Measurements from ENCODE around the gene MACROD2.

The MACROD2 gene

DNA sequence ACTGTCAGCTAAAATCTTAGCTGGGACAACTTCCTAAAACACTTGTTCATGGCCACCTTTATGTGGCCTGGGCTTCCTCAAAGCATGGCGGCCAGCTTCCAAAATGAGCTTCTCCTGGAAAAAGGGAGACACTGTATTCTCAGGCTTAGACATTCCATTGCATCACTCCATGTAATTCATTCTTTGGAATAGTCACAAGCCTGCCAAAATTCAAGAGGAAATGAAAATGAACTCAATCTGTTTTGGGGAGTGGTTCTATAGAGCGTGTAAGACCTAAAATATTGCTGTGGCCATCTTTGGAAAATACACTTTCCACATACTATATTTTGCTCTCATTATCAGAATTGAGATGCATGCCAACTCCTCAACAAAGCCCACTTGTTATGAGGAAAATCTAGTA is 1890.9 kb downstream of the MACROD2 start (continued):
- TF ChIP-seq ATF2 (tag by site-specific recombination; IDR thresholded peaks at IDR 0.05; ENCODE audit: low read depth), result no peak
- no peak for TF ChIP-seq ZNF658 (tag by site-specific recombination; IDR thresholded peaks at IDR 0.05)
- no peak for TF ChIP-seq GLI4 (tag by site-specific recombination; IDR thresholded peaks at IDR 0.05)

DNA sequence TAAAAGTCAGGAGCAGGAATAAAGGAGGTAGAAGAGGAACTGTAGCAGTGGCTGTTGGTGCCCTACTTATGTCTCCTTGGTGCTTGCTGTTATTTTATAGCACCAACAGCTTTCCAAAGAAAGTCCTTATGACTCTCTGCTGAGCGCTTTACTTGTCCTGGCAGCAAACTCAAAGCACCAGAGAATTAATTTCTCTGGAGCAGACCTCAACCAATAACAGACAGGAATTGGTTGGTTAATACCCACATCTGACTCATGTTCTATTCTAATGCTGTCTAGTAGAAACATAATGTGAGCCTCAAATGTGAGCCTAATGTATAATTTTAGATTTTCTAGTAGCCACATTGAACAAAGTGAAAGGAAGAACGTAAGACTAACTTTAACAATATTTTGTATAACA is 1892.1 kb downstream of the MACROD2 start:
- Histone ChIP-seq H3K4me3 (ENCODE audit: low read depth, low read length) (no peak overlapping the region), H3K27ac (ENCODE audit: extremely low read depth, low read depth, low read length) (no peak overlapping the region), H3K4me1 (ENCODE audit: control insufficient read depth, insufficient read depth, low read length) (peaks cover 3% of the 10 kb centered on the region; the same call in 1 of the 2 replicates), H3K9me3 (ENCODE audit: control insufficient read depth, insufficient read depth, low read depth, low read length) (no peaks in the 10 kb centered on the region), H3K36me3 (ENCODE audit: control insufficient read depth in 2 of 2, insufficient read depth in 1 of 2, low read length in 2 of 2) (no peaks in the 10 kb centered on the region)
- POLR2A ChIA-PET, result no interaction called here
- TF ChIP-seq, protein P1, sequence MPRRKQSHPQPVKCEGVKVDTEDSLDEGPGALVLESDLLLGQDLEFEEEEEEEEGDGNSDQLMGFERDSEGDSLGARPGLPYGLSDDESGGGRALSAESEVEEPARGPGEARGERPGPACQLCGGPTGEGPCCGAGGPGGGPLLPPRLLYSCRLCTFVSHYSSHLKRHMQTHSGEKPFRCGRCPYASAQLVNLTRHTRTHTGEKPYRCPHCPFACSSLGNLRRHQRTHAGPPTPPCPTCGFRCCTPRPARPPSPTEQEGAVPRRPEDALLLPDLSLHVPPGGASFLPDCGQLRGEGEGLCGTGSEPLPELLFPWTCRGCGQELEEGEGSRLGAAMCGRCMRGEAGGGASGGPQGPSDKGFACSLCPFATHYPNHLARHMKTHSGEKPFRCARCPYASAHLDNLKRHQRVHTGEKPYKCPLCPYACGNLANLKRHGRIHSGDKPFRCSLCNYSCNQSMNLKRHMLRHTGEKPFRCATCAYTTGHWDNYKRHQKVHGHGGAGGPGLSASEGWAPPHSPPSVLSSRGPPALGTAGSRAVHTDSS (tag by site-specific recombination; IDR thresholded peaks at IDR 0.05), result no peak
- no peak for TF ChIP-seq ZNF292 (tag by site-specific recombination; IDR thresholded peaks at IDR 0.05; ENCODE audit: borderline replicate concordance, low read depth)
- no peak for TF ChIP-seq PBX3 (CRISPR knock-in tag; IDR thresholded peaks at IDR 0.05)
- TF ChIP-seq PRDM6 (tag by site-specific recombination; IDR thresholded peaks at IDR 0.05), result no peak
- TF ChIP-seq, protein P2, sequence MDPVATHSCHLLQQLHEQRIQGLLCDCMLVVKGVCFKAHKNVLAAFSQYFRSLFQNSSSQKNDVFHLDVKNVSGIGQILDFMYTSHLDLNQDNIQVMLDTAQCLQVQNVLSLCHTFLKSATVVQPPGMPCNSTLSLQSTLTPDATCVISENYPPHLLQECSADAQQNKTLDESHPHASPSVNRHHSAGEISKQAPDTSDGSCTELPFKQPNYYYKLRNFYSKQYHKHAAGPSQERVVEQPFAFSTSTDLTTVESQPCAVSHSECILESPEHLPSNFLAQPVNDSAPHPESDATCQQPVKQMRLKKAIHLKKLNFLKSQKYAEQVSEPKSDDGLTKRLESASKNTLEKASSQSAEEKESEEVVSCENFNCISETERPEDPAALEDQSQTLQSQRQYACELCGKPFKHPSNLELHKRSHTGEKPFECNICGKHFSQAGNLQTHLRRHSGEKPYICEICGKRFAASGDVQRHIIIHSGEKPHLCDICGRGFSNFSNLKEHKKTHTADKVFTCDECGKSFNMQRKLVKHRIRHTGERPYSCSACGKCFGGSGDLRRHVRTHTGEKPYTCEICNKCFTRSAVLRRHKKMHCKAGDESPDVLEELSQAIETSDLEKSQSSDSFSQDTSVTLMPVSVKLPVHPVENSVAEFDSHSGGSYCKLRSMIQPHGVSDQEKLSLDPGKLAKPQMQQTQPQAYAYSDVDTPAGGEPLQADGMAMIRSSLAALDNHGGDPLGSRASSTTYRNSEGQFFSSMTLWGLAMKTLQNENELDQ (tag by site-specific recombination; IDR thresholded peaks at IDR 0.05; ENCODE audit: low read depth), result no peak
- TF ChIP-seq SP2 (tag by site-specific recombination; IDR thresholded peaks at IDR 0.05), result no peak
- no peak for TF ChIP-seq ZNF169 (tag by site-specific recombination; IDR thresholded peaks at IDR 0.05)
- TF ChIP-seq, protein P3, sequence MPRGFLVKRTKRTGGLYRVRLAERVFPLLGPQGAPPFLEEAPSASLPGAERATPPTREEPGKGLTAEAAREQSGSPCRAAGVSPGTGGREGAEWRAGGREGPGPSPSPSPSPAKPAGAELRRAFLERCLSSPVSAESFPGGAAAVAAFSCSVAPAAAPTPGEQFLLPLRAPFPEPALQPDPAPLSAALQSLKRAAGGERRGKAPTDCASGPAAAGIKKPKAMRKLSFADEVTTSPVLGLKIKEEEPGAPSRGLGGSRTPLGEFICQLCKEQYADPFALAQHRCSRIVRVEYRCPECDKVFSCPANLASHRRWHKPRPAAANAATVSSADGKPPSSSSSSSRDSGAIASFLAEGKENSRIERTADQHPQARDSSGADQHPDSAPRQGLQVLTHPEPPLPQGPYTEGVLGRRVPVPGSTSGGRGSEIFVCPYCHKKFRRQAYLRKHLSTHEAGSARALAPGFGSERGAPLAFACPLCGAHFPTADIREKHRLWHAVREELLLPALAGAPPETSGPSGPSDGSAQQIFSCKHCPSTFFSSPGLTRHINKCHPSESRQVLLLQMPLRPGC (tag by site-specific recombination; IDR thresholded peaks at IDR 0.05), result no peak
- no peak for TF ChIP-seq YY2 (tag by site-specific recombination; IDR thresholded peaks at IDR 0.05)
- no peak for TF ChIP-seq ZNF792 (tag by site-specific recombination; IDR thresholded peaks at IDR 0.05)
- no peak for TF ChIP-seq ZNF624 (tag by site-specific recombination; IDR thresholded peaks at IDR 0.05)
- no peak for TF ChIP-seq SETDB1 (IDR thresholded peaks at IDR 0.05; ENCODE audit: insufficient read length, low read length)
- no peak for TF ChIP-seq ZNF211 (tag by site-specific recombination; IDR thresholded peaks at IDR 0.05; ENCODE audit: low read depth)
- no peak for TF ChIP-seq ZNF114 (tag by site-specific recombination; IDR thresholded peaks at IDR 0.05)
- TF ChIP-seq ZNF132 (tag by site-specific recombination; IDR thresholded peaks at IDR 0.05; ENCODE audit: borderline replicate concordance), result no peak
- no peak for TF ChIP-seq ZNF423 (tag by site-specific recombination; IDR thresholded peaks at IDR 0.05)
- TF ChIP-seq ZFP69B (tag by site-specific recombination; IDR thresholded peaks at IDR 0.05), result no peak
- no peak for TF ChIP-seq ZNF146 (tag by site-specific recombination; IDR thresholded peaks at IDR 0.05)
- TF ChIP-seq ZBTB7A (tag by site-specific recombination; IDR thresholded peaks at IDR 0.05; ENCODE audit: low read depth), result no peak
- CTCF ChIA-PET, result interaction anchor here (1.4 kb wide), 1 partner anchor 31 kb away, joined by 3 read pairs; no protein-coding TSS in a partner anchor
